NCI-H2107 treated with DMSO at 0.1 percent for 48 hours (cell line): Measurements from ENCODE around the gene SPINK1.
"Not testable (repeated sequence)": the region's sequence is repeated elsewhere in the genome, so short reads cannot be mapped to it uniquely, and the experiment has no call there.

Experiments
- DNase-seq: peaks from one replicate; lab custom pipeline; 2025; ENCODE audit not compliant: unreplicated experiment; lab: John Stamatoyannopoulos, UW

Gene SPINK1

DNA sequence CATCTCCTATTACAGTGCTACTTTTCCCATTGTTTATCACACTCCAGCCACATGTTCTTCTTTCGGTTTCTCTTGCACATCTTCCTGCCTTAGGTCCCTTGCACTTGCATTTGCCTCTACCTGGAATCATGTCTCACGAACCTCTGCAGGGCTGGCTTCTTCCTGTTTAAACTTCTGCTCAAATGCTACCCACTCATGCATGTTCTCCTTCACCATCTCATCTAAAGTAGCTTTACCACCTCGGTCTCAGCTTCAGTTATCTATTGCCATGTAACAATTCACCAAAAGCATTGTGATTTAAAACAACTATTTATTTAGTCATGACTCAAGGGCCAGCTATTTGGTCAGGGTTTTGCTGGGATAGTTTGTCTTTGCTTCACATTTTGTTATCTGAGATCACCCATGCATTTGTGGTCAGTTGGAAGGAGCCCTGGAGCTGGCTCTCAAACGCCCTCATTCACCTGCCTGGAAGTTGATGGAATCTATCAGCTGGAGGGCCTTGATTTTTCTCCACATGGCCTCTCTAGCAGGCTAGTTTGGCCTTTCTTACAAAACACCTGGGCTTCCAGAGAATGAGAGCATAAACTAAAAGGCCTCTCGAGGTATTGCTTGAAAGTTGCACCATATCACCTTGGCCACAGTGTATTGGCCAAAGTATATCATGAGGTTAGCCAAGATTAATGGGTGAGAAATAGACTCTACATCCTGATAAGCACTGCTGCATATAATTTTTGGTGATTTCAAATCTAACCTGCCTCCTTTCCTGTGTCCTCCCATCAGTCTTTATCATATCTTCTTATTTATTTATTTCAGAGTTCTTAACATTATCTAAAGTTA, 21.4 kb downstream of the SPINK1 start:
- no peak for DNase-seq

DNA sequence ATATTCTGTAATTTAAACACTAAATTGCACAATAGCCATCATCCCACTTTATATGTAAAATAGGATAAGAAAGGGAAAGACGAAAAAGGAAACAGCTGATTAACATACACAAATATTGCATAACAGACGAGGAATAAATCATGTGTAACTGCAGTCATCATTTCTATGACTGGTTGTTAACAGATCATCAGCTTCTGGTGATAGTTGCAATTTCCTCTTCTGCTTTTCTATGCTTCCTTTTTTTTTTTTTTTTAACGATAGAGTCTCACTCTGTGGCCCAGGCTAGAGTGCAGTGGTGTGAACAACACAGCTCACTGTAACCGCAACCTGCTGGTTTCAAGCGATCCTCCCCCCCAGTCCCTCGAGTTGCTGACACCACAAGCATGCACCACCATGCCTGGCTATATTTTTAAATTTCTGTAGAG, 26.4 kb downstream of the SPINK1 start:
- DNase-seq: no peak

DNA sequence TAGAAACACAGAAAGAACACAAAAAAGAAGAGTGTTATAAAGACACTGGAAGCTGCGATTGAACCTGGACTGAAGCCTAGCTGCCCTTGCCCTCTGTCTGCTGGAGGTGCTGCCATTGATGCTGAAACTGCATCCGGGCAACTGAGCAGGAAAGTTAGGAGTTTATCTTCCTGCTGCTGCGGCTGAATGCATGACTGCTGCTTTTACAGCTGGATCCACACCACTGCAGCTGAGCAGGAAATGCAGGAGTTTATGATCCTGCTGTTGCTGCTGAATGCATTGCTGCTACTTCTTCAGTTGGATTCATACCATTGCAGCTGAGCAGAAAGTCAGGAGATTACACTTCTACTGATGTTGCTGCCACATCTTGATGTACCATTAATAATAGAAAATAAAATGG, 27.1 kb downstream of the SPINK1 start:
- DNase-seq: no peak

DNA sequence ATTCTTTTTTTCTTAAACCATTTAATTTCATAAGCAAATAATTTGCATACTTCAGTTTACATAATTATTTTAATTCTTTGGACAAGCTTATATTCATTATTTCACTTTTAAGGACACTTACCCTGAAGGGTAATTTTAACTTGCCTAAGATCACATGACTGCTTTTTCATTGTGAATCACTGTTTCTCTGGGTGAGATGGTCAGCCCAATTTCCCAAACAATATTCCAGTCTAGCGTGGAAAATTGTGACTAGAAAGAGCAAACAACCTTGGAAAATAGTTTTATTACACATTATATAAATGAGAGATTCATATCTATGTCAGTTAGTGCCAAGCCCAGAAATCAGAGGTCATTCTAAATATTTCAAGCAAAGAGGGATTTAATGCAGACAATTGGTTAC, 27.5 kb downstream of the SPINK1 start:
- no peak for DNase-seq

DNA sequence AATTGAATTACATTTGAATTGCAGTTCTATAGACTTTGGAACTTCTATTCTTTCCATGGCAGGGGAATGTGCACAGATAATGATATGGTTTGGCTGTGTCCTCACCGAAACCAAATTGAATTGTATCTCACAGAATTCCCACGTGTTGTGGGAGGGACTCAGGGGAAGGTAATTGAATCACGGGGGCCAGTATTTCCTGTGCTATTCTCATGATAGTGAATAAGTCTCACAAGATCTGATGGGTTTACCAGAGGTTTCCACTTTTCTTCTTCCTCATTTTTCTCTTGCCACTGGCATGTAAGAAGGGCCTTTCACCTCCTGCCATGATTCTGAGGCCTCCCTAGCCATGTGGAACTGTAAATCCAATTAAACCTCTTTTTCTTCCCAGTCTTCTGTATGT, 28.3 kb downstream of the SPINK1 start:
- not testable (repeated sequence) for DNase-seq

DNA sequence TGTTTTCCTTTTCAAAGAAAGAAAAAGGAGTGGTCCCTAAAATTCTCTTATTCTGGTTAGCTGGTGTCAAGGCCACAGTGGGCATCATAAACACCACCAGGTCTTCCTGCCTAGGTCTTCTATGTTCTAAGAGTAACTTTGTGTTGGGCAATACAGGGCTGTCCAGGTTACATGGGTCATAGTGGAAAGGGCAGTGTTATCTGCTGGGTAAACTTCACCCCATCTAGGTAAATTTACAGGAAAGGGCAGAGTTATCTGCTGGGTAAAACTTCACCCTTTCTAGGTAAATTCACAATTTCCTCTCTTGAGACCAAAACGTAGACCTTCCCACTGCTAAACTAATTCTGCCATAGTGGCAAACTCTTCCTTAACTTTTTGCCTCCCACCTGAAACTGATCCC, 30.0 kb downstream of the SPINK1 start:
- DNase-seq: no peak

DNA sequence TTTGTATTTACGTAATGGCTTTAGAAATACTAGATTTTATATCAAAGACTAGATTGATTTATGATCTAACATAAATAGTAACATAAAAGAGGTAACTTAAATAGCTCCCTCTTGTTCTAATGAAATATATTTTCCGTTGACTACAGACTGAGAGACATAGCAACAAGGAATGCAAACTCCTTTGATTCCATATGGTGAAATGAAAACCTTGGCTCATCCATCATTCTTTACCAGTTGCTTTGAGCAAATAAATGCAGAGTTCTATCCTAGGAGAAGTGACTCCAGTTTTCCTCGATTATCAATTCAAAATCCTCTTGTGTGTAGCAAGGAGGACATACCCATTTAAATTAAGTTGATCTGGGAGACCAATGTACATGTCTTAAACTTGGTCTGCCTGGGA, 31.0 kb downstream of the SPINK1 start:
- no peak for DNase-seq

DNA sequence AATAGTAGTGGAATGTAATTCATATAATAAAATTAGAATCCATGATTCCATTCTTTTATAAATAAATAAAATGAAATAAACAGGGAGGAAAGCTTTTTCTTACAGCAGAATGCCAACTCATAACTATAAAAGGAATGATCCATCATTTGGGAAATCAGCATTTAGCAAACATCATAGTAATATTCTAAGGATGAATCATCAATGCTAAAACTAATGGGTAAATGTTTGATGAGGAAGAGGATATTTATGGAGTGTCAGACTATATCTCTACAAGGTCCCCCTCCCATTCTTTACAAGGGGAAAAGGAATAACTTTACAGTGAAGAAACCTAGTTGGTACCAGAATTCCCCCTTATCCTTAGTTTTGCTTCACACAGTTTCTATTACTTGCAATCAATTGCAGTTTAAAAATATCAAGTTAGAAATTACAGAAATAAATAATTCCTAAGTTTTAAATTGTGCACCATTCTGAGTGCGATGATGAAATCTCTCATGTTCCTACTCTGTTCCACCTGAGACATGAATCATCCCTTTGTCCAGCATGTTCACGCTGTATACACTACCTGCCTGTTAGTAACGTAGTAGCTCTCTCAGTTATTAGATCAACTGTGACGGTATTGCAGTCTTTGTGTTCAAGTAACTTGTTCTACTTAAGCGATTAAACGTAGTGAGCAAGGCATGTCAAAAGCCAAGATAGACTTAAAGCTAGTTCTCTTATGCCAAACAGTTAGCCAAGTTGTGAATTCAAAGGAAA, 34.7 kb downstream of the SPINK1 start:
- DNase-seq: no peak

DNA sequence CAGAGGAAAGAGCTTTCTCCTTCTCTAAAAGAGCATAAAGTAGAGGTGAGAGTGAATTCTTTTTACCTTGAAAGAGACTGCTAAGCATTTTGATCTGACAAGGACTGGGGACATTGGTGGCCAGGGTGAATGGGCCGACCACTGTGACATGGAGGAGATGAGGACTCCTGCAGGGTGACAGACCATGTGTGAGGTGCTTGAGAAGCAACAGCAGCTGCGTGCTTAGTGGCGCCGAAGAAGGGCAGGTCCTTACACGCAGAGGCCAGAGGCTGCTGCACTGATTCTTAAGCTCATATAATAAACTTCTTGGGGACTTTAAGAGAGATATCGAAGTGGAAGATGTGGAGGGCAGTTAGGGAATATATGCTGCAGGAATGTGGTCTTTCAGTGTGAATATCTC, 40.3 kb downstream of the SPINK1 start:
- DNase-seq: no peak

DNA sequence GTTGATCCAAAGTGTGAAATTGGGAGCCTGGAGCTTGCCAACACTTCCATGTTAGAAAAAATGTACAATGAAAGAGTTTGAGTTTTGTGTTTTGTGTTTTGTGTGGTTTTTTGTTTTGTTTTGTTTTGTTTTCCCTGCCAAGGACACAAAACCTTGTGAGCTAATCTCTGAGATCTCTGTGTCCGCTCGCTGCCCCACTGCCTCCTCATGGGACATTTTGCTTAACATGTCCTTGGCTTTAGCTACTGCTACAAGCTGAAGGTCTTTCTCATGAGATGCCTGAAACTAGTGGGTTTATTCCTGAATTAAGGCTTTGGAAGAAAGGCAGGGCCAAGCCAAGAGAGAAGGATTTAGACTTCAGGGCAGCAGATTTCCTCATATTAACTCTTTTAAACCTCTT, 41.7 kb downstream of the SPINK1 start:
- no peak for DNase-seq

DNA sequence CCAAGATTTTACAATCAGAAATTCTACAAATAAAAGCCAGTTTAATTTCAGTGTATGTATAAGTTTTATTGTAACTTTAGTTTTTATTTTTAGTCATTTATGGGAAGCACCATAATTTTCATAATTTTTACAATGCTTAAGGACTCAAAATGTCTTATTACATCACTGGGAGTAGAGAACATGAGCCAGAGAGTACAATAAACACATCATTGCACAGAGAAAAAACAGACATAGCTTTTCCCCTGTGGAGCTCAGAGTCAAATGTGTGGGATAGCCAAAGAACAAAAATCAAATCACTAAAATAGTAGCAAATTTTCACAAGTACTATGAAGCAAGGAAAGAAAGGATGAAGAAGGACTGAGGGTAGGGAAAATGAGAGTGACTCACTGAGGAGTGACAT, 43.4 kb downstream of the SPINK1 start:
- DNase-seq: no peak

DNA sequence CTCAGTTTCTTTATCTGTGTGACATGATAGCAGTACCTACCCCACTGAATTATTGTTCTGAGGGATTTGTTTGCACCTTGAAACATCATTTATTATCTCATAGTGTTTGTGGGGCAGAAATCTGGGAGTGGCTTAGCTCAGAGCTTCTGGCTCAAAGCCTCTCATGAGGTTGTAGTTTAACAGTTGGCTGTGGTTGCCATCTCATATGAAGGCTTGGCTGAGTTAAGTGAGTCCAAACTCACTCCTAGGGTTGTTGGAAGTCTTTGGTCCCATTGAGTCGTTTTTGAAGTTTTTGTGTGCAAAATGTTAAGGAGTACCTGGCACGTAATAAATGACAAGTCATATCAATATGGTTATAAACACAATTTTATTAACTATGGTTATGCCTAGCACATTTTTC, 45.3 kb downstream of the SPINK1 start:
- DNase-seq: no peak

DNA sequence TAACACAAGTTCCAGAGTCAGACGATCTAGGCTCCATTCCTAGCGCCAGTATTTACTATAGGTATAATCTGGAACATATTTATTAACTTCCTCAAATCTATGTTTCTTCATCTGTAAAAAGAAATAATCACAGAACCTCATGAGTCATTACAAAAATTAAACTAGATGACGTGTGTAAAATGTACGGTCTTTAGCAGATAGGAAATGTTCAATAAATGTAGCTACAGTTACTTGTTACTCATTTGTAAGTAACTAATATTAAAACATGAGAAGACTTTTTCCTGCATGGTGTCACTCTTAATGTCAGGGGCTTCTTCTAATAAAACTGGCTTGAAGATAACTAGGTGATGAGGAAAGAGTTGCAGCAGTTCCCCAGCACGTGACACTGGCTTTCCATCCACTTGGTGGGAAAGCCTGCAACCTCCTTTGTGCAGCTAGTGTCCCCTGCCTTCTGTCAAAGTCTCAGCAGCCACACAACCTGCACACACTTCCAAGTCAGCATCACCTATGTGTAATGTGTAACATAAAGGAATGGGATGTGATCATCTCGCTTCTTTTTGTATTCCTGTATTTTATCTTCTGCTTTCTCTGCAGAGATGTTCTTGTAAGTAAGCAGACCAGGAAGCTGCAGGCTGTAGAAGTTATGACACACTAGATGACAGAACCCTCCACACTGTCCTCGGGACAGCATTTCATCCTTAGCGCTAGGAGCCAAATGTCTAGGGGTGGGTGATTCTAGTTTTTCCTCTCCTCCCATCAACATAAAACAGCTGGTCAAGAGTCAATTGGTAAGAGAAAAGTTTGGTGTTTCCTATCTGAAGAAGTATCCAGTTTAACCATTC, 47.1 kb downstream of the SPINK1 start:
- DNase-seq: no peak

DNA sequence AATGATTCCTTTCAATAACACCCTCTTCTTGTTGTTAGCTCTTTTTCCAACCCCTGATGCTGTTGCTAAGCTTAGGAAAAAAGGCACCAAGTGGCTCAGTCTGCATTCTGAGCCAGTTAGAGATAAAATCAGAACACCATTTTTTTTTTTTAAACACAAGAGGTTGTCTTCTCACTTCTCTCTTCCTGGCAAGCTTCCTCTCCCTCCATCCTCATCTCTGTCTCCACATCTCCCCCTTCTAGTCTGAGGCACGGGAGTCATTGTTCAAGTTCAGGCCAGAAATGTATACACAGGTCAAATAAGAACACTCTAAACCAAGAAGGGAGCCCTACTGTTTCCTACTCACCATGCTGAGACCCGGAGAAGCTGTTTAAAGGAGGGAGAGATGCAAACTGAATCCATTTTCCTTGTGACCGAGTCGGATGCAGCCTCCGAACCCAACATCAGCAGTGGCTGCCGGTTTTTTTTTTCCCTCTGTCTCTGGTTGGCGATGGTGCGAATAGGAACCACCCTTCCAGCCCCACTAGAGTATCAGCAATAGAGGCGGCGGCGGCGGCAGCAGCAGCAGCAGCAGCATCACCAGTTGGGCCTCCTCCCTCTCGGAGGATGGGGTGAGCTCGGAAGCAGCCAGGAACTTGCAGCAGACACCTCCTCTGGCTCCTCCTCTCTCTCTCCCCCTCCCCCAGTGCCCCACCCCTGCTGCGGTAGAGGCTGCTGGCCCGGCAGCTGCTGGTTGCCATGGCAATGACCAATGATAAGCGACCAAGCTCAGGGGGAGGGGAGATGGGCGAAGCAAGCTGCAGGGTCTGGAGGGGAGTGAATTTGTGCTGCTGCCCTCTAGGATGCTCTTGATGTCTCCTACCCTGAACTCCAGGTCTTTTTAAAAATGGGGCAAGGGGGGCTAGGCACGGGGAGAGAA, 49.1 kb downstream of the SPINK1 start, which contains the start of gene JAKMIP2:
Gene JAKMIP2, minus strand, starts transcription at position 619 of the 919 bp plus-strand sequence. CDS start 110,922 bp downstream, outside the sequence.
- peak; percentile 93 for DNase-seq

DNA sequence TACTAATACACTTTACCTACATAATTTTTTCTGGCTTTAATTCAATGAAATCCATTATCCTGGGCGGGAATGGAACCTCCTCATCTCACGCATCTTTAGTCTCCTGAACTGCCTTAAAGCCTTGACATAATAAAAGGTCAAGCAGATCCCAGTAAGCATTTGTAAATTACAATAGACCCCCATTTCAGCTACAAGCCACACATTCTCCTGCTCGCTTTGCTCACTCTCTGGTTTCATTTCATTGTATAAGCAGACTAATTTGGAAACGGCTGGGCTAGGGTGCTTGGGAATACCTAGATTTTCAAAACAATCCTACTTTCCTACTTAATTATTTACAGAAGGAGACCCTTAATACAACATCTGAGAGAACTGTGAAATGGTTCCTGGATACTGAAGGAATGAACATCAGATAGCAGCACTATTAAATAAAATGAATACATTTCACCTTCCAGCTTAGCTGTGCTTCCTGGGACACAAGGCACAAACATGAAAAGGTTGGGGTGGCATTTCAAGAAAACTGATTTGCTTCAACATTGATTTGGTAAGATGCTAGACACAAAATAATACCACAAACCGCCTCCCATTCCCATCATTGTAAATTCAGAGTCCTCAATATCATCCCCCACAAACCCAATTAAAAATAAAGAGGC, 50.4 kb downstream of the SPINK1 start:
- no peak for DNase-seq

DNA sequence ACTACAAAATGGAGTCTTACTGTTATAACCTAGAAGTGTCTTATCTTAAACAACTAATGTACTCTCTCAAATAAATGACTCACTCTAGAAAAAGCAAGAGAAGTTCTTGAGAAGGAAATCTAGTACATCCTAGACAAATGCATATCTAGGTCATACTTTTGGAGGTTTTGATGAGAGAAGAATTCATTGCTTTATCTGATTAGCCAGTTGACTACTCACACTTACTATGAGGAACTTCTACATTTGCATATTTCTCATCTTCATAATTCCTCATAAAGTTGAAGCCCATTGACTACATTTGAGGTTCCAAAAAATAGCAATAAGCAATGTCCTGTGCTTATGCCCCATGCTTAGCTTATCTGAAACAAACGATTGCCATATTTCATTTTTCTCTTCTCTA, 51.8 kb downstream of the SPINK1 start:
- no peak for DNase-seq

DNA sequence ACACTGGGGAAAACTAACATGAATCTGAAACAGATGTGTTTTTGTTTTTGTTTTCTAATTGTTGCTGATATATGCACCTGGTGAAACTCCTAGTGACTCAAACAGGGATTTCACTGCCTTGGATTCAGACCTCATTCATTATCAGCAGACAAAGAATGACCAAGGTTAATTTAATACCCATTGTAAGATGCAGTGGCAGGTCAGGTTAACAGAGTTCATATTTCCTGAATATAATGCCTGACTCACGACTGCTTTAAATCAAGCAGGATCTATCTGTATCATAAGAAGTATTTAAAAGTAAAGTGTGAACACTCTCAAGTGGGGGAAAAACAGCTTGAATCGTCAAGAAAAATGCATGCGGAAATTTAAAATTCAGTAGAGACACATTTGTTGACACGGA, 54.5 kb downstream of the SPINK1 start:
- no peak for DNase-seq
